ENCODE data around the gene PPP1R3E.

- TF ChIP-seq POLR2AphosphoS5 (IDR thresholded peaks at IDR 0.05) (no peak), EZH2 (IDR thresholded peaks at IDR 0.05; ENCODE audit: borderline replicate concordance, insufficient read depth, low read length, poor library complexity, severe bottlenecking) (no peak), RAD21 (conservative IDR thresholded peaks at IDR 0.05) (no peak), CTCF (IDR thresholded peaks at IDR 0.05; ENCODE audit: poor library complexity, severe bottlenecking) (peak; percentile 40), REST (IDR thresholded peaks at IDR 0.05; ENCODE audit: borderline replicate concordance) (no peak)
Measured at GRCh38 chr14:23299986-23300686, 2.5 kb downstream of the PPP1R3E start.

All from neural cell (in vitro differentiated cells).